Central memory CD4-positive, alpha-beta T cell (primary cell): ENCODE data around the gene NOL9.

Experiments
- DNase-seq: peaks from one replicate; pipeline ENCODE4 v3.0.0; 2022

The NOL9 gene

DNA sequence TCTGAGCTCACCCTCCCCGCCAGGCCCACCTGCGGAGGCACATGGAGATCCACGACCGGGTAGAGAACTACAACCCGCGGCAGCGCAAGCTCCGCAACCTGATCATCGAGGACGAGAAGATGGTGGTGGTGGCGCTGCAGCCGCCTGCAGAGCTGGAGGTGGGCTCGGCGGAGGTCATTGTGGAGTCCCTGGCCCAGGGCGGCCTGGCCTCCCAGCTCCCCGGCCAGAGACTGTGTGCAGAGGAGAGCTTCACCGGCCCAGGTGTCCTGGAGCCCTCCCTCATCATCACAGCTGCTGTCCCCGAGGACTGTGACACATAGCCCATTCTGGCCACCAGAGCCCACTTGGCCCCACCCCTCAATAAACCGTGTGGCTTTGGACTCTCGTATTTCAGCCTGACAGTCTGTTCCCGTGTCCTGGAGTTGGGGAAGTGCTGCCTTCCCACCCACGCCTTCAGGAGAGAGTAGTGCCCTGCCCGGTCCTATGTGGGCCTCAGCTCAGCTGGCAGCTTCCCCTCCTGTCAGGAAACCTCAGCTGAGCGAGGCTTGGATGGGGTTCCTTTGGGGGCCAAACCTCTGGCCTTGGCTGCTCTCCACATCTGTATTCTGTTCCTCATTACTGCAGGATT is 34.7 kb upstream of the NOL9 start:
- no peak for DNase-seq

DNA sequence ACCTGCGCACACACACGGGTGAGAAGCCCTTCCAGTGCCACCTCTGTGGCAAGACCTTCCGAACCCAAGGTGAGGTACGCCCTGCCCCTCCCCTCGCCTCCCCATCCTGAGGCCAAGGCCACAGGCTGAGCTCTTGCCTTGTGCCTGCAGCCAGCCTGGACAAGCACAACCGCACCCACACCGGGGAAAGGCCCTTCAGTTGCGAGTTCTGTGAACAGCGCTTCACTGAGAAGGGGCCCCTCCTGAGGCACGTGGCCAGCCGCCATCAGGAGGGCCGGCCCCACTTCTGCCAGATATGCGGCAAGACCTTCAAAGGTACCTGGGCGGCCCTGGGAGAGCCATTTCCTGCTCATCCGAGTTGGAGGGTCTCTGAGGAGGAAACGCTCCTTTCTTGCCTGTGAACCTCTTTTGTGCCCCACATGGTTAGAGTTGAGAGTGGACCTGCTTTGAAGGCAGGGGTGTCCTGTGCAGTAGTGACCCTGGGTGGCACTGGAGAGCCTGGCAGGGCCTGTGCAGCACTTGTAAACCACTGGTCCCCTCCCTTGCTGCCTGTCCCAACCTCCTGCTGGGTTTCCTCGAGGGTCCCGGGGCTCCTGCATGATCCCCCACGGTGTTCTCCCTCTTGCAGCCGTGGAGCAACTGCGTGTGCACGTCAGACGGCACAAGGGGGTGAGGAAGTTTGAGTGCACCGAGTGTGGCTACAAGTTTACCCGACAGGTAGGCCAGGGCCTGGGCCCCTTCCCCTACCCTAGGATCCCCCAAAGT is 34.0 kb upstream of the NOL9 start:
- no peak for DNase-seq

GRCh38 chr1:6587261-6588005 is 33.1 kb upstream of the NOL9 start:
- DNase-seq: no peak

DNA sequence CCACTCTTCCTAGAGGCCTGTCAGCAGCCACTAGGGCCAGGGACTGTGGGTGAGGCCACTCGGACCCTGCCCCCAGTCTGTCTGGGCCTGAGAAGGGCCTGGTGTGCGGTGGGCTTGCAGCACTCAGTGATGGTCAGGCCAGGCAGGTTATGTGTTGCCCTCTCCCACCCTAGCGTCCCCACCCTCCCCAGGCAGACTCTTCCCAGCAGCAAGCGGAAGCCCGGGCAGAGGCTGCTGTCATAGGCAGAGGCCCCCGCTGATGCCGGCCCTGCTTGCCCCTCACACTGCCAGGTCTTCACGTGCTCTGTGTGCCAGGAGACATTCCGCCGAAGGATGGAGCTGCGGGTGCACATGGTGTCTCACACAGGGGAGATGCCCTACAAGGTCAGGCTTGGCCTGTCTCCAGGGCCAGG is 32.1 kb upstream of the NOL9 start:
- DNase-seq: no peak

DNA sequence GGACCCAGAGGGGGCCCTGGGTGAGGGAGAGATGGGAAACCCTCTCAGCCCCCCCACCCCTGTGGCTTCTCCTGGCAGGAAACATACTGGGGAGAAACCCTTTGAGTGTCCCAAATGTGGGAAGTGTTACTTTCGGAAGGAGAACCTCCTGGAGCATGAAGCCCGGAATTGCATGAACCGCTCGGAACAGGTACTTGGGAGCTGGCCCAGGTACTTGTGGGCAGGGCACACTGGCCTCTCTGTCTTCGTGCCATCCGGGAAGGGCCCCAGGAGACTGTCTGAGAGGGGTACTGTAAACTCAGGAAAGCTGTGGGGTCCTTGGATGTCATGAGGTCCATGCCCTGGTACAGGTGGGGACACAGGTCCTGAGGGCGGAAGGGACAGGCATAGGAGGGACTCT is 31.5 kb upstream of the NOL9 start:
- DNase-seq: no peak

GRCh38 chr1:6585081-6585722 is 30.9 kb upstream of the NOL9 start:
- no peak for DNase-seq

- no peak for DNase-seq
Measured at GRCh38 chr1:6584126-6585080, 30.1 kb upstream of the NOL9 start.

DNA sequence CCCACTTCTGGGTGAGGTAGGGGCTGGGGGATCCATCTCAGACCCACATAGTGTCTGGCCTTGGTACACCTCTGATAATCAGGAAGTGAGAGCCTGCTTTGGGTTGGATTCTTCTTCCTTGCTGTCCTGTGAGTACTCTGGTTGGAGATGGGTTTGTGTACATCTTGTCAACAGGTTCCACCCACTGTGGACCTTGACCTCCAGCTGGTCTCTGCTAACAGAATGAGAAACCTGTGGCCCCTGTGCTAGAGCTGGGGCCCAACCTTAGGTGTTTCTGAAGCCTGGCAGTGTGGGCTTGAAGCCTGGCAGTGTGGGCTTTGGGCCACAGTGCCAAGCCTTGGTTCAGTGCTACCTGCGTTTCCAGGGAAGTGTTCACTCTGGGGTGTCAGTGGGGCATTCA is 28.1 kb upstream of the NOL9 start:
- DNase-seq: no peak

DNA sequence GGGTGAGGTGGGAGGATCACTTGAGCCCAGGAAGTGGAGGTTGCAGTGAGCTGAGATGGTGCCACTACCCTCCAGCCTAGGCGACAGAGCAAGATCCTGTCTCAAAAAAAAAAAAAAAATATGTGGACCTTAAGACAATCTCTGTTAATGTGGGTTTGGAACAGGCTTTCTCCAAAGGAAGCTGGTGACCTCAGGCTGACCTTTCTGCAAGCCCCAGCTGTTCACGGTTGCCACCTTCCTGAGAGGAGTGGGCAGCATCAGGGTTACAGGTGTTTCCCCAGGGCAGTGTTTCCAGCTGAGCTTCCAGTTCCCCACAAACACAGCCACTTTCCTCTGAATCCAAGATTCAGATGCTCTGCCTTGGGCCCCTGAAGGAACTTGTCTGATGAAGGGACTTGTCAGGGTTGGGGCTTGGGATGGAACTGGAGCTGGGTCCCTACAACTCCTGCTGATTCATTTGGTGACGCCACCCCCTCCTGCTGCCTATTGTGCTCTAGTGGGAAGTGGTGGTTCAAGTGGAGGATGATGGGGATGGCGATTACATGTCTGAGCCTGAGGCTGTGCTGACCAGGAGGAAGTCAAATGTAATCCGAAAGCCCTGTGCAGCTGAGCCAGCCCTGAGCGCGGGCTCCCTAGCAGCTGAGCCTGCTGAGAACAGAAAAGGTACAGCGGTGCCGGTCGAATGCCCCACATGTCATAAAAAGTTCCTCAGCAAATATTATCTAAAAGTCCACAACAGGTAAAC is 27.4 kb upstream of the NOL9 start:
- no peak for DNase-seq

DNA sequence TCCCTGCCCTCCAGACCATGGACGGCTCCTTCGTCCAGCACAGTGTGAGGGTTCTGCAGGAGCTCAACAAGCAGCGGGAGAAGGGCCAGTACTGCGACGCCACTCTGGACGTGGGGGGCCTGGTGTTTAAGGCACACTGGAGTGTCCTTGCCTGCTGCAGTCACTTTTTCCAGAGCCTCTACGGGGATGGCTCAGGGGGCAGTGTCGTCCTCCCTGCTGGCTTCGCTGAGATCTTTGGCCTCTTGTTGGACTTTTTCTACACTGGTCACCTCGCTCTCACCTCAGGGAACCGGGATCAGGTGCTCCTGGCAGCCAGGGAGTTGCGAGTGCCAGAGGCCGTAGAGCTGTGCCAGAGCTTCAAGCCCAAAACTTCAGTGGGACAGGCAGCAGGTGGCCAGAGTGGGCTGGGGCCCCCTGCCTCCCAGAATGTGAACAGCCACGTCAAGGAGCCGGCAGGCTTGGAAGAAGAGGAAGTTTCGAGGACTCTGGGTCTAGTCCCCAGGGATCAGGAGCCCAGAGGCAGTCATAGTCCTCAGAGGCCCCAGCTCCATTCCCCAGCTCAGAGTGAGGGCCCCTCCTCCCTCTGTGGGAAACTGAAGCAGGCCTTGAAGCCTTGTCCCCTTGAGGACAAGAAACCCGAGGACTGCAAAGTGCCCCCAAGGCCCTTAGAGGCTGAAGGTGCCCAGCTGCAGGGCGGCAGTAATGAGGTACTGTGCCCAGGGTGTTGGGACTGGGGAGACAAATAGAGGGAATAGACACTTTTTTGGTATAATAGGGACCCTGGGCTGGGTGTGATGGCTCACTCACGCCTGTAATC is 26.5 kb upstream of the NOL9 start:
- peak; percentile 8 for DNase-seq

DNA sequence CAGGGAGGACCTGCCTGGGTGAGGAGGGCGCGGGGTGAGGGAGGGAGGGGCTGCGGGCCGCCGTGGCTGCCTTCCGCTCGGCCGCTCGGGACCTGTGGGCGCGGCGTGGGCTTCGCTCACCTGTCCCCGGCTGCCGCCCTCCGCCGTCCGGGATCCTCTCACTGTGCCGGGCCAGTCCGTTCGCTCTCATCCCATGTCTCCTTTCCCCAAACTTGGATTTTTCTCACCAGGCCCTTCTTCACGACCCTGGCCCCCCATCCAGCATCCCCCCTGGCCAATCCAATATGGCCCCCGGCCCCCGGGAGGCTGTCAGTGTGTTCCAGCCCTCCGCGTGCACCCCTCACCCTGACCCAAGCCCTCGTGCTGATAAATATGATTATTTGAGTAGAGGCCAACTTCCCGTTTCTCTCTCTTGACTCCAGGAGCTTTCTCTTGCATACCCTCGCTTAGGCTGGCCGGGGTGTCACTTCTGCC is 25.8 kb upstream of the NOL9 start:
- DNase-seq: no peak

GRCh38 chr1:6579374-6580118 is 25.2 kb upstream of the NOL9 start, which contains the start of gene ZBTB48:
Gene ZBTB48 (plus strand): TSS chr1:6579994. CDS start chr1:6580610, 616 bp downstream.
- peak; percentile 94 for DNase-seq

DNA sequence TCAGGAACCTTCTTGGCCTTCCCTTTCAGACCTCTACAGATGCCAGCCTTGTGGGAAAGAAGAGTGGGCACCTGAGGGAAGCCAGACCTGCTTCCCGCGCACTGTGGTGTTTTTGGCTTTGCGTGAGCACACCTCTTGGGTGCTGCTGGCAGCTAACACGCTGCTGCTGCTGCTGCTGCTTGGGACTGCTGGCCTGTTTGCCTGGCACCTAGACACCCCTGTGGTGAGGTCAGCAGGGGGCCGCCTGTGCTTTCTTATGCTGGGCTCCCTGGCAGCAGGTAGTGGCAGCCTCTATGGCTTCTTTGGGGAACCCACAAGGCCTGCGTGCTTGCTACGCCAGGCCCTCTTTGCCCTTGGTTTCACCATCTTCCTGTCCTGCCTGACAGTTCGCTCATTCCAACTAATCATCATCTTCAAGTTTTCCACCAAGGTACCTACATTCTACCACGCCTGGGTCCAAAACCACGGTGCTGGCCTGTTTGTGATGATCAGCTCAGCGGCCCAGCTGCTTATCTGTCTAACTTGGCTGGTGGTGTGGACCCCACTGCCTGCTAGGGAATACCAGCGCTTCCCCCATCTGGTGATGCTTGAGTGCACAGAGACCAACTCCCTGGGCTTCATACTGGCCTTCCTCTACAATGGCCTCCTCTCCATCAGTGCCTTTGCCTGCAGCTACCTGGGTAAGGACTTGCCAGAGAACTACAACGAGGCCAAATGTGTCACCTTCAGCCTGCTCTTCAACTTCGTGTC is 24.5 kb upstream of the NOL9 start:
- no peak for DNase-seq

DNA sequence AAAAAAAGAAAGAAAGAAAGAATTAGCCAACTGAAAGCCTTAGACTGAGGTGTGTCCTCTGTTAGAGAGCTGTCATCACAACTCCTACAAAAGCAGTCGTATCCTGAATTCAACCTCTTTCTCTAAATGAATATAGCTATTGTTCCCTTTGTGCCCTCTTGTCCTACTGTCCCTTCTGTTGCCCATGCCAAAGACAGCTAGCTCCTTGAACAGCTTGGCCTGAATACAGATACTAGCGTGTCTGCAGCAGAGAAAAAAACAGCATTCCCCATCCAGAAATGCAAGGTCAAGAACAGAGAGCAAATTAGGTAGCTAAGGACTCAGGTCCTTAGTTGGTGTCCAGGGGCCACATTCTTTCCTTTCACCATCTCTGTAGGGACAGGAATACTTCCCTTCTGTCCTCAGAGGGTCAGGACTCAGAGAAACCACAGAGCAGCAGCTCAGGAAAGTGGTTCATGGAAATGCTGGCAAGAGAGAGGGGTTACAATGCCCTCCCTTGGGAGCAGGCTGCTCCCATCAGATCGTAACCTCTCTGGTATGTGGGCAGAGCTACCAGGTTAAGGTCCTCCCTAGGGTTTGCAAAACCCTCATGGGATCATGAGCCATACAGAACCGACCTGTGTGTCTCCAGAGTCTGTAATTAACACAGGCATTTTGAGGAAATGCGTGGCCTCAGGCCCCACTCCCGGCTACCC is 23.7 kb upstream of the NOL9 start:
- no peak for DNase-seq

GRCh38 chr1:6574818-6575217 is 20.5 kb upstream of the NOL9 start:
- no peak for DNase-seq

GRCh38 chr1:6574025-6574620 is 19.8 kb upstream of the NOL9 start:
- DNase-seq: no peak

DNA sequence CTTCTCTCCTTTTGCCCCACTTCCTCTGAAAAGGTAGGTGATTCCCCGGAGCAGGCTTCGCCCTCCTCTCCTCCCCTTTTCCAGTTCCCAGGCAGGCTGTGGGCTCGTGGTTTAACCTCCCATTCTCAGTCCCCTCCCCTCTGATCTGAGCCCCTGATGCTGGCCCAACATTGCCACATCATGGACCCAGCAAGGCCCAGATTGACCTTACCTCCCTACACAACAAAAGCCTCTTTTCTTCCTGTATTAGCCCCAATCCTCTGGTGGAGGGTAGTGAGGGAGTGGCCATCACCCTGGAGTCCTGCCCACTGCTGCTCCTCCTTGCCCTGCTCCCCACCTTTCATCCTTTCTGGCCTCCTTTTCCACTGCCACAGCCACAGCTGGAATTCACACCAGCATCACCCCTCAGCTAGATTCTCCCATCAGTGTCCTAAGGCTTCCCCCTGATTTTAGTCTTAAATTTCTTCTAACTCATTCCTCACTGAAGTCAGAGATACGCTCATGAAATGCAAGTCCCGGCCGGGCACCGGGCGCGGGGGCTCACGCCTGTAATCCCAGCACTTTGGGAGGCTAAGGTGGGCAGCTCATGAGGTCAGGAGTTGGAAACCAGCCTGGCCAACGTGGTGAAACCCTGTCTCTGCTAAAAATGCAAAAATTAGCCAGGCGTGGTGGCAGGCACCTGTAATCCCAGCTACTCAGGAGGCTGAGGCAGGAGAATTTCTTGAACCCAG is 18.5 kb upstream of the NOL9 start:
- DNase-seq: no peak
